Mammary epithelial cell (primary cell): ENCODE data around the gene DOC2A.

Experiments
- CTCF ChIP-seq, 2 donors: IDR thresholded peaks in 1 of 2; conservative IDR thresholded peaks in 1 of 2; 2 replicates each; pipeline ENCODE4 v1.5.1; 2011 to 2012; ENCODE audit warnings: inconsistent platforms in 2 of 2, low read length in 2 of 2, mild to moderate bottlenecking in 2 of 2, control low read depth in 1 of 2, low read depth in 1 of 2; ENCODE audit not compliant: insufficient read depth in 1 of 2; ENCODE audit errors: extremely low read depth in 1 of 2
- EZH2 ChIP-seq: IDR thresholded peaks from 2 replicates; pipeline ENCODE4 v1.6.1; 2012; ENCODE audit warnings: low read length, inconsistent platforms, borderline replicate concordance

- TF ChIP-seq CTCF (conservative IDR thresholded peaks at IDR 0.05 in 1 of 2, IDR thresholded peaks at IDR 0.05 in 1 of 2; ENCODE audit: extremely low read depth in 1 of 2, insufficient read depth in 1 of 2, low read depth in 1 of 2, low read length in 2 of 2) (no peak), EZH2 (no peak)
These were observed 49.7 kb downstream of the DOC2A start for GRCh38 chr16:29961127-29961478.
